Memory B cell (primary cell): ENCODE measurements around the gene ST6GALNAC3.

Experiments used
- ATAC-seq: fragments of 150-1000 bp; cut with Tn5 transposase; 2 replicates; pipeline ENCODE4 v1.10.0; 2021; ENCODE audit warnings: low read depth, mild to moderate bottlenecking, moderate library complexity
- DNase-seq, 2 donors: peaks; one replicate each; pipeline ENCODE4 v3.0.0; 2022; ENCODE audit warnings: low spot score in 2 of 2
- H3K27ac Mint-ChIP-seq: one replicate; pipeline ENCODE4 v1.8.0; 2022; ENCODE audit warnings: mild to moderate bottlenecking, moderate library complexity, mixed read lengths
- H3K27me3 Mint-ChIP-seq: one replicate; pipeline ENCODE4 v1.8.0; 2022; ENCODE audit warnings: mixed read lengths
- H3K36me3 Mint-ChIP-seq: one replicate; pipeline ENCODE4 v1.8.0; 2022; ENCODE audit warnings: mild to moderate bottlenecking, mixed read lengths
- H3K4me1 Mint-ChIP-seq: one replicate; pipeline ENCODE4 v1.8.0; 2022; ENCODE audit warnings: mixed read lengths
- H3K4me3 Mint-ChIP-seq: one replicate; pipeline ENCODE4 v1.8.0; 2022; ENCODE audit warnings: mild to moderate bottlenecking, moderate library complexity, mixed read lengths
- H3K9me3 Mint-ChIP-seq: one replicate; pipeline ENCODE4 v1.8.0; 2022; ENCODE audit warnings: mixed read lengths

The ST6GALNAC3 gene

DNA sequence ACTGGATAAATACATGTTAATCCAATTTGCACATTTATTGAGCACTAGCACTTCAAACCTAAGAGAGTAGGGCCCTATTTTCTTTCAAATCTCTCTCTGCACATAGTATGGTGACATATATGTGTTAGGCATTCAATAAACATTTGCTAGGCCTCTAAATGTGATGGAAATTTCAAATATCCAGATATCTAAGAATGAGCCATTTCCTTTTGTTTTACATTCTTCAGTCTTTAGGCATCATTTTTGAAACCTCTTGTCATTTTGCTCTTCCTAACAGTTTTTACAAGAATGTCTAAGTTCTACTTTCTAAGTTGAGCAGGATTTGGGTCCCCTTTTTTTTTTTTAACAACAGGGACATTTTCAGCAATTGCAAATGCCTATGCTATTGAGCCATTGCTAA lies 397.0 kb downstream of the ST6GALNAC3 start:
- Mint-ChIP-seq H3K4me3 (no peak overlapping the region), H3K9me3 (peaks cover 3% of the 10 kb centered on the region), H3K4me1 (peaks cover 2% of the 10 kb centered on the region), H3K27me3 (no peaks in the 10 kb centered on the region), H3K27ac (no peak overlapping the region), H3K36me3 (peaks cover 4% of the 10 kb centered on the region)
- no peak for DNase-seq
- no peak for ATAC-seq

DNA sequence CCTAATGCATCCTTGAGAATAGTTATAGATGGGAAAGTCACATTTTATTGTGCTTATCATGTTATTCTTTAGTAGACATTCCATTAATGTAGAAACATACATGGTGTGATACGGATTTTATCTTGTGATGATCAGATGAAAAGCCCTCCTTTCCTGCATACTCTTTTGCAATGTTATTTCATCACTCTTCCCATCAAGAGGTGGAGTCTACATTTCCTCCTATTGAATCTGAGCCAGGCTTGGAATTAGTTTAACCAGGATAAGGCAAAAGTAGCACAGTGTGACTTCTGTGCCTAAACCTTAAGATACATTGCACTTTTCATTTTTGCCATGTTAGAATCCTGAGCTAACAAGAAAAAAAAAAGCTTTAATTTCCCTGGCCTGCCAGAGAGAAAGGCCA lies 399.0 kb downstream of the ST6GALNAC3 start:
- Mint-ChIP-seq H3K9me3 (peaks cover 3% of the 10 kb centered on the region), H3K27ac (no peak overlapping the region), H3K4me3 (no peak overlapping the region), H3K36me3 (peaks cover 4% of the 10 kb centered on the region), H3K27me3 (no peaks in the 10 kb centered on the region), H3K4me1 (peaks cover 2% of the 10 kb centered on the region)
- ATAC-seq (no peak), DNase-seq (no peak)

DNA sequence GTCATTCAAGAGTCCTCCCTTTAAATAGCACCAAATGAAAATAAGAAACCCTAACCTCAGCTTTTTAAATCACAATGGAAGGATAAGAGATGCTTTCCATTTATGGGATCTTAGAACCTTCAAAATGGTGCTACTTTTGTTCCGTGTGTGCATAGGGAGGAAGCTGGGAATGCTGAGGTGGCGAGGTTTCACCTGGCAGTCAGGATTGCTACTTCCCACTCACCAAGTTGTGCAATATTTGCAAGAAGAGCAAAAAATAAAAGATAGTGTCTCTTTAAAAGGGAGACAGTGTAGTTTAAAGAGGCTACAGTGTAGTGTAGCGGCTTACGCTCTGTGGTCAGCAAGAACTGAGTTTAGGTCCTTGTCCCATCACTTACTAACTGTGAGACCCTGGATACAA lies 400.4 kb downstream of the ST6GALNAC3 start:
- peaks cover 2% of the 10 kb centered on the region for H3K4me1 Mint-ChIP-seq
- H3K4me3 Mint-ChIP-seq = no peak overlapping the region
- no peaks in the 10 kb centered on the region for H3K27me3 Mint-ChIP-seq
- peaks cover 4% of the 10 kb centered on the region for H3K36me3 Mint-ChIP-seq
- peaks cover 3% of the 10 kb centered on the region for H3K9me3 Mint-ChIP-seq
- no peak for ATAC-seq
- no peak for DNase-seq
- no peak overlapping the region for H3K27ac Mint-ChIP-seq

DNA sequence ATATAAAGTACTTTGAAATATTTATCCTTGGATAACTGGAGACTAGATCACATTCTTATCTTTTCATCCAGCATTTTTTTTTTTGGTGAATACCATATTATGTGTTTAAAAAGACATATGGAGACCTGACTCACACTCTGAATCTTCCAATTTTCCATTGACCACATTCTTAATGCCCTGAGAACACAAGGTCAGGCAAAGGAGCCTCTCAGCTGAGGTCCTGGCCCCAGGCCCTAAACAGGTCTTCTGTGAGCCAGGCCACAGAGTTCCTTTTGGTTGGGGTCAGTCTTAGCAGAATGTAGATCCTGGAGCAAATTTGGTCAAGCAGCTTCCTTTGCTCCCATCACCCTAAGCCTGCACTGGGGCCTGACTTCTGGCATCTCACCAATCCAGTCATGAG lies 402.6 kb downstream of the ST6GALNAC3 start:
- H3K27ac Mint-ChIP-seq = no peak overlapping the region
- ATAC-seq = no peak
- no peak overlapping the region for H3K4me3 Mint-ChIP-seq

DNA sequence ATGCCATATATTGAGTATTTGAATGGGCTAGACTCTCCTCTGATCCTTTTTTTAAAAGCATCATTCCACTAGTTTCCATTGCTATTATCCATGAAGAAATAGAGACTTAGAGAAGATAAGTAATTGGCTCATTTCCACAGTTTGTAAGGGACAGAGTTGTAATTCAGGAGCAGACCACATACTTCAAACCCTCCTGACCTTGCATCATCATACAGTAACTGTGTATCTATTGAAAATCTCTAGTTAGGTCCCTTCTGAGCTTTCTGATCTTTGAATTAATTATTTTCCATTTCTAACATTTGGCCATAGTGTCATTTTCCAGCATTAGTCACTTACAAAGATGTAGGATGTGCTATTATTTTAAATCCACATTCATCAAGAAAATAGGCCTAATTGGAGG lies 406.3 kb downstream of the ST6GALNAC3 start:
- Mint-ChIP-seq H3K27me3 (no peaks in the 10 kb centered on the region), H3K4me1 (no peaks in the 10 kb centered on the region), H3K4me3 (no peak overlapping the region), H3K36me3 (no peaks in the 10 kb centered on the region), H3K9me3 (no peaks in the 10 kb centered on the region), H3K27ac (no peak overlapping the region)
- DNase-seq (no peak), ATAC-seq (no peak)

More for the DNA sequence above, 402.6 kb downstream of the ST6GALNAC3 start:
- DNase-seq = no peak
- Mint-ChIP-seq H3K4me1 (peaks cover 2% of the 10 kb centered on the region), H3K9me3 (no peaks in the 10 kb centered on the region), H3K27me3 (no peaks in the 10 kb centered on the region), H3K36me3 (no peaks in the 10 kb centered on the region)

DNA sequence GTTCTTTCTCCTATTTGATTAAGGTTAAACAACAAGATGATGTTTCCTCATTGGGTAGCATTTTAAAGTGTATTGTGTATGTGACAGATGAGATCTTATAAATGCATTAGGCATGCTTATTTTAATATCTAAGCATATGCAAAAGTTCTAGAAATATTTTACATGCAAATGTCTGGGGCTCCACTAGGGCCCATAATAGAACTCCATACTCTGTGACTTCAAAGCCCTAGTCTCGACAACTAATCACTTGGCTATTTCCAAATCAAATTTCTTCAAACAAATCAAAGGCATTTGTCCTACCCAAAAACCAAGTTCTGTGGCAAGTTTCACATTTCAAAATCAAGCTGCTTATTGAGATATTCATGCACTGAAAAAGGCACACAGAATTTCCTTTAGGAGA lies 407.1 kb downstream of the ST6GALNAC3 start:
- H3K27me3 Mint-ChIP-seq = no peaks in the 10 kb centered on the region
- H3K27ac Mint-ChIP-seq = no peak overlapping the region
- H3K36me3 Mint-ChIP-seq = no peaks in the 10 kb centered on the region
- no peak for ATAC-seq
- H3K4me3 Mint-ChIP-seq = no peak overlapping the region
- no peaks in the 10 kb centered on the region for H3K4me1 Mint-ChIP-seq
- no peak for DNase-seq
- no peaks in the 10 kb centered on the region for H3K9me3 Mint-ChIP-seq

DNA sequence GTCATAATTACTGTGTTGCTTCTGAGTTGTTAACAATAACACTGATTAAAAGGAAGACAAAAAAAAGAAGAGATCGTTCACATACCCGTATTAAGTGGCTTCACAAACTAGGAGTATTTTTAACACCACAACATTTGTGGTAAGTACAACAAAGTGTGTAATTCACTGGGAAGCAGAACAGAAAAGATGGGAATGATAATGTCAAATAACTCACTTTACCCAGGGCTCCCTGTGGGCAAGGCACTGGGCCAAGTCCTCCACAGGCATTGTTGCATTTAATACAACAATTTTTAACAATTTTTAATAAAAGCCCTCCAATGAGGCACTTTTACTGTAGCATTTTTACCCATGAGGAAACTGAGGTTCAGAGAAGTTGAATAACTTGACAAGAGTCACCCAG lies 407.7 kb downstream of the ST6GALNAC3 start:
- ATAC-seq = no peak
- H3K36me3 Mint-ChIP-seq = peaks cover 1% of the 10 kb centered on the region
- H3K4me3 Mint-ChIP-seq = no peak overlapping the region

DNA sequence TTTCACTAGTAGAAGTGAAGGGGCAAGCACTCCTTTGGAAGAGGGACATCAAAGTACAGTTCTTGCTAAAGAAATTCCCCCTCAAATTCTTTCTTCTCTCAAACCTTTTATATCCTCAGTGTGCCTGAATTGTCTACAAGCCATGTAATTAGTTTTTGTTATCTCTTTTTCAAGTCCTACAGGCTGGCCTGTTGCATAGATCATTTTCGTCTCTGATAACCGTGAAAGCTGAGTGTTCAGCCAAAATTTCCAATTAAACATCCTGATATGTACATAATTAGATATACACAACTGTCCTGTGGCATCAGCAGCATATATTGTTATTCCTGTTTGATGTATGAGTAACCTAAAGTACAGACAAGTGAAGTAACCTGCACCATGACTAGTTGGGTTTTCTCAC lies 417.2 kb downstream of the ST6GALNAC3 start:
- Mint-ChIP-seq H3K9me3 (peaks cover 2% of the 10 kb centered on the region), H3K27ac (no peak overlapping the region), H3K4me3 (no peak overlapping the region), H3K4me1 (no peaks in the 10 kb centered on the region), H3K27me3 (peaks cover 2% of the 10 kb centered on the region), H3K36me3 (peaks cover 4% of the 10 kb centered on the region)
- DNase-seq = no peak
- ATAC-seq = no peak

More for the DNA sequence above, 407.7 kb downstream of the ST6GALNAC3 start:
- Mint-ChIP-seq H3K9me3 (peaks cover under 1% of the 10 kb centered on the region), H3K4me1 (no peaks in the 10 kb centered on the region), H3K27ac (no peak overlapping the region), H3K27me3 (peaks cover under 1% of the 10 kb centered on the region)
- no peak for DNase-seq

- H3K9me3 Mint-ChIP-seq = no peaks in the 10 kb centered on the region
- DNase-seq (no peak), ATAC-seq (peak; percentile 17)
- no peaks in the 10 kb centered on the region for H3K4me1 Mint-ChIP-seq
- H3K36me3 Mint-ChIP-seq = no peaks in the 10 kb centered on the region
- H3K27me3 Mint-ChIP-seq = no peaks in the 10 kb centered on the region
- no peak overlapping the region for H3K27ac Mint-ChIP-seq
- no peak overlapping the region for H3K4me3 Mint-ChIP-seq
These were observed 418.3 kb downstream of the ST6GALNAC3 start for GRCh38 chr1:76492752-76493430.

GRCh38 chr1:76494807-76495206 lies 420.3 kb downstream of the ST6GALNAC3 start:
- ATAC-seq (no peak), DNase-seq (no peak)
- H3K9me3 Mint-ChIP-seq = no peaks in the 10 kb centered on the region
- no peaks in the 10 kb centered on the region for H3K27me3 Mint-ChIP-seq
- H3K36me3 Mint-ChIP-seq = no peaks in the 10 kb centered on the region
- H3K4me1 Mint-ChIP-seq = no peaks in the 10 kb centered on the region
- no peak overlapping the region for H3K4me3 Mint-ChIP-seq
- H3K27ac Mint-ChIP-seq = no peak overlapping the region

DNA sequence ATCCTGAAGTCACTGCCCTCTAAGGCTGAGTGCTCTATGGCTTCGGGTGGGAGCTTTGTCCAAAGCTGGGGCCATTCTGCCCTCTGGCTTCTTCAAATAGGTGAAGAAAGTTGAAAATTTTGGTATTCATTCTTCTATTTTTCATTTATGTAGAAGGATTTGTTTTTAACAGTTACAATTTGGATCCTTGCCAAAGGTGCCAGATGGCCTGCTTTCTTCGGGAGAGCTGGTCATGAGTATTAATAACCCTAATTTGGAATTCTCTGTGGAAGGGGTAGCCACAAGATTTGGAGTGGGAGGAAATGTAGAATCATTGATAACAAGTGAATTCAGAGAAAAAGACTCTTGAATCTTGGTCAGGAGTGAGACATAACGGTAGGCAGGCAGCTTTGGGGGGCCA lies 422.3 kb downstream of the ST6GALNAC3 start:
- Mint-ChIP-seq H3K36me3 (no peaks in the 10 kb centered on the region), H3K27ac (no peak overlapping the region), H3K27me3 (no peaks in the 10 kb centered on the region), H3K4me1 (no peaks in the 10 kb centered on the region), H3K4me3 (no peak overlapping the region), H3K9me3 (no peaks in the 10 kb centered on the region)
- ATAC-seq (no peak), DNase-seq (no peak)

- Mint-ChIP-seq H3K27ac (no peak overlapping the region), H3K27me3 (no peaks in the 10 kb centered on the region), H3K9me3 (no peaks in the 10 kb centered on the region), H3K4me3 (no peak overlapping the region), H3K36me3 (no peaks in the 10 kb centered on the region), H3K4me1 (no peaks in the 10 kb centered on the region)
- ATAC-seq (no peak), DNase-seq (no peak)
These were observed 425.6 kb downstream of the ST6GALNAC3 start for GRCh38 chr1:76500116-76500515.

GRCh38 chr1:76501136-76501535 lies 426.6 kb downstream of the ST6GALNAC3 start:
- no peak overlapping the region for H3K4me3 Mint-ChIP-seq
- no peaks in the 10 kb centered on the region for H3K36me3 Mint-ChIP-seq
- DNase-seq (no peak), ATAC-seq (no peak)
- H3K9me3 Mint-ChIP-seq = no peaks in the 10 kb centered on the region
- no peak overlapping the region for H3K27ac Mint-ChIP-seq
- H3K4me1 Mint-ChIP-seq = no peaks in the 10 kb centered on the region
- no peaks in the 10 kb centered on the region for H3K27me3 Mint-ChIP-seq

DNA sequence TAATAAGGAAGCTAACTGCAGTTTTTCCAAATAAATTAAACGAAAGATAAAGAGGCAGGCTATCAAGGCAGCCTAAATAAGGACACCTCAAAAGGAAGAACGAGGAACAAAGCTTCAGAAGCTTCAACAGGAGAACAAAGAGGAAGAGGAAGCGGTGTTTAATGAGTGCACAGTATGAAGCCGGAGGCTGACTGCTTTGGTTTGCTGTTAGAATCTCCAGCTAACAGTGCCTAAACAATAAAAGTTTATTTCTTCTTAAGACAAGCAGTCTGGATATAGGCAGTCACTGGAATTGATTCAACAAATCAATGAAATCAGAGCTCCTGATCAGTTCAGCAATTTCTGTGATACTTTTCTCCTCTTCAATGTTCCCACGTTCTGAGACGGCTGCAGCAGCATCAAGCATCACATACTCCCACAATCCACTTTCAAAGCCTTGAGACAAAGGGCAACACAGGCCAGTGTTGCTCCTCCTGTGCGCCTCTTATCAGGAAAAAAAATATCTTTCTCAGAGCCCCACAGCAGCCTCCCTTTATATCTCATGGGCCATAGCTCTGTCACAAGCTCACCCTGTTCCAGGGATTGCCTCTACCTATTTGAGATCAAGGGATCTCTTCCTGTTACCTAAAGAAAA lies 427.2 kb downstream of the ST6GALNAC3 start:
- no peaks in the 10 kb centered on the region for H3K36me3 Mint-ChIP-seq
- no peaks in the 10 kb centered on the region for H3K4me1 Mint-ChIP-seq
- DNase-seq (no peak), ATAC-seq (no peak)
- H3K9me3 Mint-ChIP-seq = no peaks in the 10 kb centered on the region
- no peak overlapping the region for H3K4me3 Mint-ChIP-seq
- H3K27me3 Mint-ChIP-seq = no peaks in the 10 kb centered on the region
- no peak overlapping the region for H3K27ac Mint-ChIP-seq

- DNase-seq (no peak), ATAC-seq (no peak)
- Mint-ChIP-seq H3K9me3 (no peaks in the 10 kb centered on the region), H3K27me3 (no peaks in the 10 kb centered on the region), H3K4me1 (no peaks in the 10 kb centered on the region), H3K36me3 (no peaks in the 10 kb centered on the region), H3K27ac (no peak overlapping the region), H3K4me3 (no peak overlapping the region)
These were observed 428.6 kb downstream of the ST6GALNAC3 start for GRCh38 chr1:76503100-76503499.
